ENCODE data around the gene KARS1.
"Not testable (repeated sequence)": the region's sequence is repeated elsewhere in the genome, so short reads cannot be mapped to it uniquely, and the experiment has no call there.

Gene KARS1

GRCh38 chr16:75618780-75619179 is 28.7 kb downstream of the KARS1 start:
- peaks cover 41 to 48% of the 10 kb centered on the region in 2 donors for H3K4me1 Mint-ChIP-seq (ENCODE audit: low read depth in 2 of 2)
- H3K9me3 Mint-ChIP-seq: peaks cover 0 to 1% of the 10 kb centered on the region in 2 donors
- peak overlapping the region in 1 of 2 donors; percentile 92 for H3K4me3 Mint-ChIP-seq
- peak overlapping the region; percentile 67 to 98 for H3K27ac Mint-ChIP-seq
- H3K36me3 Mint-ChIP-seq (ENCODE audit: insufficient read depth): peaks cover 72% of the 10 kb centered on the region
- no peaks in the 10 kb centered on the region for H3K27me3 Mint-ChIP-seq
- DNase-seq: no peak
- no peak for ATAC-seq (replicated peaks)

- Mint-ChIP-seq H3K36me3 (ENCODE audit: insufficient read depth) (peaks cover 73% of the 10 kb centered on the region), H3K4me3 (peak overlapping the region; percentile 72 to 79), H3K27ac (peak overlapping the region; percentile 96 to 98), H3K27me3 (no peaks in the 10 kb centered on the region), H3K4me1 (ENCODE audit: low read depth in 2 of 2) (peaks cover 41 to 48% of the 10 kb centered on the region in 2 donors), H3K9me3 (peaks cover 0 to 1% of the 10 kb centered on the region in 2 donors)
- no peak for DNase-seq
- ATAC-seq (replicated peaks): no peak
Observed at GRCh38 chr16:75617121-75617520, 30.3 kb downstream of the KARS1 start.

GRCh38 chr16:75616521-75617010 is 30.9 kb downstream of the KARS1 start:
- H3K4me1 Mint-ChIP-seq (ENCODE audit: low read depth in 2 of 2): peaks cover 36 to 42% of the 10 kb centered on the region in 2 donors
- H3K36me3 Mint-ChIP-seq (ENCODE audit: insufficient read depth): peaks cover 77% of the 10 kb centered on the region
- peak overlapping the region; percentile 96 to 98 for H3K27ac Mint-ChIP-seq
- peak in 1 of 3 experiments; percentile 8 for DNase-seq
- H3K27me3 Mint-ChIP-seq: no peaks in the 10 kb centered on the region
- peak; percentile 56 for ATAC-seq (replicated peaks)
- H3K4me3 Mint-ChIP-seq: peak overlapping the region; percentile 72 to 79
- peaks cover 0 to 1% of the 10 kb centered on the region in 2 donors for H3K9me3 Mint-ChIP-seq

GRCh38 chr16:75615619-75616018 is 31.8 kb downstream of the KARS1 start:
- H3K4me3 Mint-ChIP-seq: peak overlapping the region; percentile 72 to 79
- no peaks in the 10 kb centered on the region for H3K27me3 Mint-ChIP-seq
- peaks cover 29 to 33% of the 10 kb centered on the region in 2 donors for H3K4me1 Mint-ChIP-seq (ENCODE audit: low read depth in 2 of 2)
- H3K36me3 Mint-ChIP-seq (ENCODE audit: insufficient read depth): peaks cover 75% of the 10 kb centered on the region
- ATAC-seq (replicated peaks): no peak
- H3K9me3 Mint-ChIP-seq: peaks cover 0 to 1% of the 10 kb centered on the region in 2 donors
- H3K27ac Mint-ChIP-seq: peak overlapping the region; percentile 96 to 98
- DNase-seq: no peak

DNA sequence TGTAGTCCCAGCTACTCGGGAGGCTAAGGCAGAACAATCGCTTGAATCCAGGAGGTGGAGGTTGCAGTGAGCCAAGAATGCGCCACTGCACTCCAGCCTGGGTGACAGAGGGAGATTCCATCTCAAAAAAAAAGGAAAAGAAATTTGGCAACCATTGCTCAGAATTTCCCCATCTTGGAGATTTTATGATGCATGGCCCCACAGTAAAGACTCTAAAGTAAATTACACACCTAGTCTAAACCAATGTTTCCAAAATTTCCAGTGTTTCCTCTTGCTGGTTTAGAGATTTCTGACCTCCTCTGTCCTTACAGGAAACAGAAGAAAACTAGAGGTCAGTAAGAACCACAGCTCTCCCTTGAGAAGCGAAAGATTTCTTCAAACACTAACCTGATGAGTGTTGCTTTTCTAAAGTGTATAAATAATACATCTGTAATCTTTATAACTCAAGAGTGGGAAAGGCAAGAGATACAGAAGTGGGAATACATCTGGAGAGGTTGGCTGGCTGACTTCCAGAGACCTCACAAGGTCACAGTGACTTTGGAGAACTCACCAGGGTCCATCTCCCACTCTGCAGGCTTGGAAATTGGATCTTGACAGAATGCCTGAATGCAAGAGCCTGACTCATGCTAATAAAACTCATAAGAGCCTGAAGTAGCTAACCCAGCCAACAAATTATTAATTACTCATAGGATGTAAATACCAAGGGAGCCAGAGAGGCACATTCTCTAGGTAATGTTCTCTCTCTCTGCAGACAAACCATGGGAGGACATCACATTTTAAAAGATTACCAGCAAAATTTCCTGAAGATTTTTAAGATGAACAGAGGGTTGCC is 33.2 kb downstream of the KARS1 start:
- Mint-ChIP-seq H3K27me3 (no peaks in the 10 kb centered on the region), H3K27ac (peak overlapping the region; percentile 96 to 98), H3K4me1 (ENCODE audit: low read depth in 2 of 2) (peaks cover 24 to 30% of the 10 kb centered on the region in 2 donors), H3K4me3 (peak overlapping the region in 1 of 2 donors; percentile 25), H3K36me3 (ENCODE audit: insufficient read depth) (peaks cover 67% of the 10 kb centered on the region), H3K9me3 (no peaks in the 10 kb centered on the region)
- DNase-seq: no peak
- no peak for ATAC-seq (replicated peaks)

- H3K27me3 Mint-ChIP-seq: no peaks in the 10 kb centered on the region
- H3K27ac Mint-ChIP-seq: no peak overlapping the region
- DNase-seq (no peak), ATAC-seq (replicated peaks) (no peak)
- H3K36me3 Mint-ChIP-seq (ENCODE audit: insufficient read depth): peaks cover 60% of the 10 kb centered on the region
- no peak overlapping the region for H3K4me3 Mint-ChIP-seq
- H3K9me3 Mint-ChIP-seq: no peaks in the 10 kb centered on the region
- H3K4me1 Mint-ChIP-seq (ENCODE audit: low read depth in 2 of 2): peaks cover 2 to 4% of the 10 kb centered on the region in 2 donors
Observed at GRCh38 chr16:75606507-75606906, 41.0 kb downstream of the KARS1 start.

- no peaks in the 10 kb centered on the region for H3K4me1 Mint-ChIP-seq (ENCODE audit: low read depth in 2 of 2)
- H3K4me3 Mint-ChIP-seq: no peak overlapping the region
- no peaks in the 10 kb centered on the region for H3K27me3 Mint-ChIP-seq
- H3K27ac Mint-ChIP-seq: no peak overlapping the region
- DNase-seq: no peak
- no peak for ATAC-seq (replicated peaks)
- peaks cover 74% of the 10 kb centered on the region for H3K36me3 Mint-ChIP-seq (ENCODE audit: insufficient read depth)
- H3K9me3 Mint-ChIP-seq: no peaks in the 10 kb centered on the region
Observed at GRCh38 chr16:75603241-75603640, 44.2 kb downstream of the KARS1 start.

- Mint-ChIP-seq H3K27ac (no peak overlapping the region), H3K27me3 (no peaks in the 10 kb centered on the region), H3K36me3 (ENCODE audit: insufficient read depth) (peaks cover 68% of the 10 kb centered on the region), H3K9me3 (peaks cover 0 to 2% of the 10 kb centered on the region in 2 donors), H3K4me3 (no peak overlapping the region), H3K4me1 (ENCODE audit: low read depth in 2 of 2) (peaks cover 0 to 8% of the 10 kb centered on the region in 2 donors)
- DNase-seq (no peak), ATAC-seq (replicated peaks) (no peak)
Observed at GRCh38 chr16:75599452-75600277, 47.8 kb downstream of the KARS1 start.

GRCh38 chr16:75593825-75594820 is 53.3 kb downstream of the KARS1 start:
- Mint-ChIP-seq H3K27ac (peak overlapping the region; percentile 62 to 73), H3K9me3 (peaks cover 0 to 2% of the 10 kb centered on the region in 2 donors), H3K4me1 (ENCODE audit: low read depth in 2 of 2) (peaks cover 5 to 14% of the 10 kb centered on the region in 2 donors), H3K36me3 (ENCODE audit: insufficient read depth) (peaks cover 29% of the 10 kb centered on the region), H3K27me3 (no peaks in the 10 kb centered on the region), H3K4me3 (no peak overlapping the region)
- DNase-seq (no peak), ATAC-seq (replicated peaks) (no peak)

GRCh38 chr16:75593308-75593707 is 54.2 kb downstream of the KARS1 start:
- no peak for ATAC-seq (replicated peaks)
- Mint-ChIP-seq H3K27me3 (no peaks in the 10 kb centered on the region), H3K36me3 (ENCODE audit: insufficient read depth) (peaks cover 25% of the 10 kb centered on the region), H3K27ac (no peak overlapping the region), H3K4me1 (ENCODE audit: low read depth in 2 of 2) (peaks cover 5 to 14% of the 10 kb centered on the region in 2 donors), H3K9me3 (peaks cover 0 to 2% of the 10 kb centered on the region in 2 donors), H3K4me3 (no peak overlapping the region)
- DNase-seq: no peak

GRCh38 chr16:75591927-75592326 is 55.5 kb downstream of the KARS1 start:
- H3K27me3 Mint-ChIP-seq; DNase-seq; H3K27ac Mint-ChIP-seq; ATAC-seq (replicated peaks); H3K4me3 Mint-ChIP-seq; H3K9me3 Mint-ChIP-seq: not testable (repeated sequence)
- Mint-ChIP-seq H3K36me3 (ENCODE audit: insufficient read depth) (peaks cover 18% of the 10 kb centered on the region), H3K4me1 (ENCODE audit: low read depth in 2 of 2) (peaks cover 5 to 10% of the 10 kb centered on the region in 2 donors)

DNA sequence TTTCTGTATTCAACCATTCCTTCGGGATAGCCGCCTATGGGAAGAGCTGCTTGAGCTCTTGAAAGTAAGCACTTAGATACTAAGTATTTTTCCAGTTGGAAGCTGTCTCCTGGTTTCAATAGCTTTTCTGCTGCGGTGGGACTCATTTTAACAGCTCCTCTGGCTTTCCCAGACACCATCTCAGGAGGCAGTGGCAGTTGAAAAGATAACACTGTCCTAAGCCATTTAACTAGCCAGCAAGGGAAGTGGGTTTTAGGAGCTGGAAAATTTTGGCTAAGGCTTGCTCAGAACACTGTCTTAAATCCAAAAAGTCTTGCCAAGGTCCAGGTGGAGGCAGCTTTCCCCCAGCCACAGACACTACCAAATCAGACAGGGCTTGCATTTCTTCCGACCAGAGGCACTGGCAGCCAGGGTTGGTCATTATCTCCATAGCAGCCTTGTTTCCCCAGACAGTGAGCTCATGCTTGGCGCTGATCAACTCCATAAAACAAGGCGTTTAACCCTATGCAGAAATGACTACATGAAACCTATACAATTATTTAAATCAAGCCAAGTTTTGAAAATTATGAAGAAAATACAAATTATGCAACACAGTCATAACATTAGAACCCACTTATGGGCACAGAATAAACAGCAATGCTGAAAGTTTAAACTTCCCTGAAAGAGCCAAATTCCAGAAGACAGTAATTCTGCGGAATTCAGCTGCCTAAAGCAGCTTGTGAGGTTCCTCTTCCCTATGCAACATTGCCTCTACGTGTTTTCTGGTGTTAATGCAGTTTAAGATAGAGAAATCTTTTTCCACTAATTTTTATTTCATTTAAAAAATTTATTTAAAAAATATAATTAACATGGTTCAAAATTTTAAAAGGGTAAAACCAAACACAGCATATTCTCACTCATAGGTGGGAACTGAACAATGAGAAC is 56.3 kb downstream of the KARS1 start:
- ATAC-seq (replicated peaks): no peak

More for the DNA sequence above, 56.3 kb downstream of the KARS1 start:
- no peak for DNase-seq
- Mint-ChIP-seq H3K4me3 (no peak overlapping the region), H3K27ac (no peak overlapping the region), H3K36me3 (ENCODE audit: insufficient read depth) (peaks cover 13% of the 10 kb centered on the region), H3K9me3 (no peaks in the 10 kb centered on the region), H3K4me1 (ENCODE audit: low read depth in 2 of 2) (peaks cover 5 to 8% of the 10 kb centered on the region in 2 donors), H3K27me3 (no peaks in the 10 kb centered on the region)

Measured in effector memory CD8-positive, alpha-beta T cell (primary cell).